Mammary epithelial cell (primary cell): ENCODE data around the gene NUAK2.

Experiments
- EZH2 ChIP-seq: IDR thresholded peaks from 2 replicates; pipeline ENCODE4 v1.6.1; 2012; ENCODE audit warnings: low read length, inconsistent platforms, borderline replicate concordance
- TF ChIP-seq, protein P1 (sequence below), 2 donors: IDR thresholded peaks in 1 of 2; conservative IDR thresholded peaks in 1 of 2; 2 replicates each; pipeline ENCODE4 v1.5.1; 2011 to 2012; ENCODE audit warnings: inconsistent platforms in 2 of 2, low read length in 2 of 2, mild to moderate bottlenecking in 2 of 2, control low read depth in 1 of 2, low read depth in 1 of 2; ENCODE audit not compliant: insufficient read depth in 1 of 2; ENCODE audit errors: extremely low read depth in 1 of 2

DNA sequence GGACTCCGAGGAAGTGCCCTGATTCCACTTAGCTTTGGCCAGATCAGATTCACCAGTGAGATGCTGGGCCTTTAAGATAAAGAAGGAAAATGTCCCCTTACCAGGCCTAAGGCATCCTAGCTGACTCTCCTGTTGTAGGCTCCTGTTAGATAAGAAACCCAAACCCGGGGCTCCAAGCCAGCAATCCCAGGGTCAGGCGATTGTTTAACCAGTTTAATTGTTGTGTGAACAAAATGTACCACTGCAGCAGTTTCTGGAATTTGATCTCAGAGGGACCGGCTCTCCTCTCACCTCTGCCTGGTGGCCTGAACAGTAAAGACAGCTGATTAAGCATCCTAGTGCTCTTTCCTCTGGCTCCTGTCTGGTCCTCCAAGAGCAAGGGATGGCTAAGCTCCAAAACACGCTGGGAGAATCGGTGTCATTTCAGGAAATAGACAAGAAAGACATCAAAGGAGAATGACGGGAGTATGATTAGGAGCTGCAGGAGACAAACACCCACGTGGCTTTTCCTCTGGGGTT is 44.5 kb upstream of the NUAK2 start:
- TF ChIP-seq, protein P1, sequence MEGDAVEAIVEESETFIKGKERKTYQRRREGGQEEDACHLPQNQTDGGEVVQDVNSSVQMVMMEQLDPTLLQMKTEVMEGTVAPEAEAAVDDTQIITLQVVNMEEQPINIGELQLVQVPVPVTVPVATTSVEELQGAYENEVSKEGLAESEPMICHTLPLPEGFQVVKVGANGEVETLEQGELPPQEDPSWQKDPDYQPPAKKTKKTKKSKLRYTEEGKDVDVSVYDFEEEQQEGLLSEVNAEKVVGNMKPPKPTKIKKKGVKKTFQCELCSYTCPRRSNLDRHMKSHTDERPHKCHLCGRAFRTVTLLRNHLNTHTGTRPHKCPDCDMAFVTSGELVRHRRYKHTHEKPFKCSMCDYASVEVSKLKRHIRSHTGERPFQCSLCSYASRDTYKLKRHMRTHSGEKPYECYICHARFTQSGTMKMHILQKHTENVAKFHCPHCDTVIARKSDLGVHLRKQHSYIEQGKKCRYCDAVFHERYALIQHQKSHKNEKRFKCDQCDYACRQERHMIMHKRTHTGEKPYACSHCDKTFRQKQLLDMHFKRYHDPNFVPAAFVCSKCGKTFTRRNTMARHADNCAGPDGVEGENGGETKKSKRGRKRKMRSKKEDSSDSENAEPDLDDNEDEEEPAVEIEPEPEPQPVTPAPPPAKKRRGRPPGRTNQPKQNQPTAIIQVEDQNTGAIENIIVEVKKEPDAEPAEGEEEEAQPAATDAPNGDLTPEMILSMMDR (conservative IDR thresholded peaks at IDR 0.05 in 1 of 2, IDR thresholded peaks at IDR 0.05 in 1 of 2; ENCODE audit: extremely low read depth in 1 of 2, insufficient read depth in 1 of 2, low read depth in 1 of 2, low read length in 2 of 2), result no peak
- TF ChIP-seq EZH2, result no peak
